Endothelial cell of umbilical vein (primary cell): ENCODE measurements around the gene DENND5B. TPM values are rescaled to one million over a fixed set of nuclear protein-coding genes. Genes with fewer than 3 reads are reported as not detected.

ENCODE experiments used
- BruUV-seq: library from RNA; stranded (reverse); fragments of 400-500 nt; replicated peaks from 2 replicates; lab custom pipeline; 2021; lab: Mats Ljungman, UMichigan
- CTCF ChIA-PET: fragments of 300-600, 350-600 bp; sonication (Branson Sonifier 250); formaldehyde crosslinking; loops from one replicate; lab custom pipeline; 2021; ENCODE audit warnings: antibody characterized with exemption, inconsistent platforms; lab: Charles Lee
- POLR2A ChIA-PET: fragments of 300-600, 350-600 bp; sonication (Branson Sonifier 250); formaldehyde crosslinking; loops from one replicate; lab custom pipeline; 2021; ENCODE audit warnings: antibody characterized with exemption, inconsistent platforms; lab: Charles Lee
- DNase-seq: peaks from one replicate; pipeline ENCODE4 v3.0.0-alpha.2; 2011; ENCODE audit warnings: low read depth, low spot score
- FAIRE-seq: peaks from 2 replicates; lab custom pipeline; 2011; peaks lifted over from hg19 to GRCh38; lab: Jason Lieb, UNC
- H2AFZ ChIP-seq: 2 replicates; pipeline ENCODE4 v1.6.0; 2012; ENCODE audit warnings: low read depth, low read length, control low read depth, inconsistent platforms
- H3K27ac ChIP-seq: 2 replicates; pipeline ENCODE4 v1.5.1; 2011; ENCODE audit warnings: low read depth, mild to moderate bottlenecking, control low read depth, low read length, moderate library complexity; ENCODE audit not compliant: insufficient read depth
- H3K27me3 ChIP-seq, 2 experiments: 2 replicates each; pipeline versions ENCODE4 v1.6.0 to v1.6.1; 2011; ENCODE audit warnings: low read length in 2 of 2, mixed read lengths in 1 of 2; ENCODE audit not compliant: control insufficient read depth in 2 of 2, insufficient read depth in 2 of 2
- H3K36me3 ChIP-seq, 2 experiments: 2 replicates in 1 of 2; 3 replicates in 1 of 2; pipeline ENCODE4 v1.5.1; 2011; ENCODE audit warnings: low read length in 2 of 2, mild to moderate bottlenecking in 1 of 2, moderate library complexity in 1 of 2; ENCODE audit not compliant: control insufficient read depth in 2 of 2, insufficient read depth in 2 of 2; ENCODE audit errors: extremely low read depth in 1 of 2
- H3K4me1 ChIP-seq: 3 replicates; pipeline ENCODE4 v1.5.1; 2011; ENCODE audit warnings: mild to moderate bottlenecking, low read length; ENCODE audit not compliant: control insufficient read depth, insufficient read depth; ENCODE audit errors: extremely low read depth
- H3K4me2 ChIP-seq: 2 replicates; pipeline ENCODE4 v1.6.1; 2011; ENCODE audit warnings: low read length, control low read depth, mixed read lengths; ENCODE audit not compliant: insufficient read depth
- H3K4me3 ChIP-seq, 3 experiments: fragments of 200-600 bp in 1 of 3; sonication (generic), shearing (Covaris generic) in 1 of 3; replicated peaks in 1 of 3; 2 replicates each; pipeline ENCODE4 v1.5.1; 2011 to 2016; ENCODE audit warnings: control low read depth in 3 of 3, low read length in 3 of 3, mild to moderate bottlenecking in 2 of 3, inconsistent platforms in 1 of 3, low read depth in 1 of 3, moderate library complexity in 1 of 3; ENCODE audit not compliant: insufficient read depth in 1 of 3
- H3K79me2 ChIP-seq: 2 replicates; pipeline ENCODE4 v1.6.0; 2012; ENCODE audit warnings: low read length, inconsistent platforms; ENCODE audit not compliant: control insufficient read depth, insufficient read depth
- H3K9ac ChIP-seq: replicated peaks from 2 replicates; pipeline ENCODE3; 2011; ENCODE audit warnings: low read length, control low read depth; ENCODE audit not compliant: insufficient read depth; ENCODE audit errors: extremely low read depth
- H3K9me1 ChIP-seq: replicated peaks from 3 replicates; pipeline ENCODE4 v1.6.0; 2011; ENCODE audit warnings: mild to moderate bottlenecking, low read length; ENCODE audit not compliant: control insufficient read depth, insufficient read depth; ENCODE audit errors: extremely low read depth
- H3K9me3 ChIP-seq: replicated peaks from 2 replicates; pipeline ENCODE4 v1.5.1; 2012; ENCODE audit warnings: low read length, inconsistent platforms; ENCODE audit not compliant: control insufficient read depth, insufficient read depth
- H4K20me1 ChIP-seq: replicated peaks from 2 replicates; pipeline ENCODE3; 2011; ENCODE audit warnings: mild to moderate bottlenecking, low read length; ENCODE audit not compliant: control insufficient read depth, insufficient read depth; ENCODE audit errors: extremely low read depth
- CTCF ChIP-seq, 2 donors: IDR thresholded peaks; 1 replicate in 1 of 2; 2 replicates in 1 of 2; pipeline ENCODE4 v1.5.1; 2011; ENCODE audit warnings: low read length in 2 of 2, mild to moderate bottlenecking in 2 of 2, moderate library complexity in 2 of 2, control low read depth in 1 of 2, inconsistent platforms in 1 of 2, low read depth in 1 of 2; ENCODE audit not compliant: insufficient read depth in 1 of 2; ENCODE audit errors: extremely low read depth in 1 of 2
- EZH2 ChIP-seq: IDR thresholded peaks from 2 replicates; pipeline ENCODE4 v1.6.1; 2012; ENCODE audit warnings: borderline replicate concordance, low read depth, mild to moderate bottlenecking, moderate library complexity, low read length, inconsistent platforms; ENCODE audit not compliant: severe bottlenecking
- GATA2 ChIP-seq: IDR thresholded peaks from 2 replicates; pipeline ENCODE4 v1.7.0; 2011; ENCODE audit warnings: low read depth, mild to moderate bottlenecking, moderate library complexity, mixed read lengths, low read length; ENCODE audit not compliant: insufficient read length, insufficient read depth
- MAX ChIP-seq: IDR thresholded peaks from 2 replicates; pipeline ENCODE4 v1.6.1; 2011; ENCODE audit not compliant: insufficient read depth, insufficient read length
- MYC ChIP-seq: IDR thresholded peaks from one replicate; pipeline ENCODE4 v1.6.1; 2011; ENCODE audit warnings: mild to moderate bottlenecking, low read depth, low read length
- POLR2A ChIP-seq: IDR thresholded peaks from 2 replicates; pipeline ENCODE4 v1.6.1; 2012; ENCODE audit warnings: low read depth, mild to moderate bottlenecking, control low read depth, low read length
- POLR2AphosphoS5 ChIP-seq: IDR thresholded peaks from 2 replicates; pipeline ENCODE4 v1.6.1; 2012; ENCODE audit warnings: low read depth, mild to moderate bottlenecking, control low read depth, low read length, moderate library complexity; ENCODE audit not compliant: insufficient read depth
- dilution Hi-C: fragments of 300-500 bp; cut with MboI; formaldehyde crosslinking; loops from one replicate; pipeline ENCODE4 v1.15.0; 2019; ENCODE audit warnings: low sequenced_read_pairs; ENCODE audit not compliant: extremely low pct_ligation_motif_present
- intact Hi-C: fragments of 100-400 bp; cut with micrococcal nuclease; formaldehyde crosslinking; loops from one replicate; pipeline ENCODE4 v1.10.0; 2022
- polyA plus RNA-seq, 4 experiments: library from polyadenylated mRNA; depleted of rRNA in 3 of 4; stranded (reverse) in 3 of 4; unstranded in 1 of 4; fragments of >200 nt; gene quantifications; 2 replicates each; pipeline versions ENCODE4 v1.2.1 to v1.2.3, GENCODE V29; 2011 to 2012; ENCODE audit warnings: missing spikeins in 1 of 4
- total RNA-seq: library from RNA; stranded (reverse); gene quantifications from 2 replicates; pipeline ENCODE4 v1.2.3, GENCODE V29; 2021

Gene DENND5B
- total and polyA plus RNA-seq, 2 donors (not counting 3 experiments of a cell fraction or from before 2014, with no cell fraction given): 10.3 to 18.3 TPM

- POLR2A ChIA-PET: no interaction called here
- CTCF ChIA-PET: interaction anchor here (1.1 kb wide), 1 partner anchor 12 kb away, joined by 4 read pairs; no protein-coding TSS in a partner anchor
Observed at GRCh38 chr12:31479516-31480210, 111.3 kb downstream of the DENND5B start.

More at GRCh38 chr12:31479516-31480210, 111.3 kb downstream of the DENND5B start:
- intact Hi-C loops: no loop called here
- H4K20me1 ChIP-seq: no peaks in the 10 kb centered on the region
- no peak overlapping the region for H3K4me2 ChIP-seq
- dilution Hi-C loops: no loop called here
- no peaks in the 10 kb centered on the region for H3K27me3 ChIP-seq
- no peaks in the 10 kb centered on the region for H3K9me1 ChIP-seq
- no peak overlapping the region for H3K4me3 ChIP-seq
- H3K9ac ChIP-seq: no peak overlapping the region
- H3K9me3 ChIP-seq: no peaks in the 10 kb centered on the region
- H3K27ac ChIP-seq: no peak overlapping the region
- no peak for DNase-seq
- H2AFZ ChIP-seq: no peak overlapping the region
- TF ChIP-seq EZH2 (no peak), CTCF (IDR thresholded peaks at IDR 0.05; ENCODE audit: extremely low read depth in 1 of 2, insufficient read depth in 1 of 2, low read depth in 1 of 2, low read length in 2 of 2) (no peak), MYC (no peak), POLR2AphosphoS5 (no peak), POLR2A (no peak), GATA2 (no peak), MAX (no peak)
- no peaks in the 10 kb centered on the region for H3K79me2 ChIP-seq
- BruUV-seq: no TSS peak
- no peak for FAIRE-seq
- peaks cover 6% of the 10 kb centered on the region for H3K4me1 ChIP-seq
- no peaks in the 10 kb centered on the region for H3K36me3 ChIP-seq
